ENCODE results near the gene ZDBF2.

GRCh38 chr2:206324869-206325268 is 50.4 kb downstream of the ZDBF2 start:
- TF ChIP-seq, protein P1, sequence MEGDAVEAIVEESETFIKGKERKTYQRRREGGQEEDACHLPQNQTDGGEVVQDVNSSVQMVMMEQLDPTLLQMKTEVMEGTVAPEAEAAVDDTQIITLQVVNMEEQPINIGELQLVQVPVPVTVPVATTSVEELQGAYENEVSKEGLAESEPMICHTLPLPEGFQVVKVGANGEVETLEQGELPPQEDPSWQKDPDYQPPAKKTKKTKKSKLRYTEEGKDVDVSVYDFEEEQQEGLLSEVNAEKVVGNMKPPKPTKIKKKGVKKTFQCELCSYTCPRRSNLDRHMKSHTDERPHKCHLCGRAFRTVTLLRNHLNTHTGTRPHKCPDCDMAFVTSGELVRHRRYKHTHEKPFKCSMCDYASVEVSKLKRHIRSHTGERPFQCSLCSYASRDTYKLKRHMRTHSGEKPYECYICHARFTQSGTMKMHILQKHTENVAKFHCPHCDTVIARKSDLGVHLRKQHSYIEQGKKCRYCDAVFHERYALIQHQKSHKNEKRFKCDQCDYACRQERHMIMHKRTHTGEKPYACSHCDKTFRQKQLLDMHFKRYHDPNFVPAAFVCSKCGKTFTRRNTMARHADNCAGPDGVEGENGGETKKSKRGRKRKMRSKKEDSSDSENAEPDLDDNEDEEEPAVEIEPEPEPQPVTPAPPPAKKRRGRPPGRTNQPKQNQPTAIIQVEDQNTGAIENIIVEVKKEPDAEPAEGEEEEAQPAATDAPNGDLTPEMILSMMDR (IDR thresholded peaks at IDR 0.05): no peak
- TF ChIP-seq POLR2A (IDR thresholded peaks at IDR 0.05): no peak
